HG02885 (cell line): ENCODE measurements around the gene E2F7.

ENCODE experiments used
- ATAC-seq: cut with Tn5 transposase; IDR thresholded peaks from one replicate; pipeline ENCODE4 v1.9.1; 2021; ENCODE audit warnings: mild to moderate bottlenecking; ENCODE audit not compliant: unreplicated experiment, poor library complexity

E2F7 gene

GRCh38 chr12:77070800-77071449 is 5.6 kb upstream of the E2F7 start:
- ATAC-seq, result no peak

GRCh38 chr12:77070382-77070781 is 5.0 kb upstream of the E2F7 start:
- peak; percentile 46 for ATAC-seq

GRCh38 chr12:77064896-77065360 is 441 bp downstream of the E2F7 start:
- ATAC-seq, result peak; percentile 2

GRCh38 chr12:77062846-77063461 is 2.4 kb downstream of the E2F7 start:
- peak; percentile 43 for ATAC-seq

- ATAC-seq, result no peak
These were observed 3.0 kb downstream of the E2F7 start for GRCh38 chr12:77062396-77062795.

- ATAC-seq, result peak; percentile 42
These were observed 4.5 kb downstream of the E2F7 start for GRCh38 chr12:77060883-77061240.

- ATAC-seq, result peak; percentile 69
These were observed 5.1 kb downstream of the E2F7 start for GRCh38 chr12:77060136-77060882.

DNA sequence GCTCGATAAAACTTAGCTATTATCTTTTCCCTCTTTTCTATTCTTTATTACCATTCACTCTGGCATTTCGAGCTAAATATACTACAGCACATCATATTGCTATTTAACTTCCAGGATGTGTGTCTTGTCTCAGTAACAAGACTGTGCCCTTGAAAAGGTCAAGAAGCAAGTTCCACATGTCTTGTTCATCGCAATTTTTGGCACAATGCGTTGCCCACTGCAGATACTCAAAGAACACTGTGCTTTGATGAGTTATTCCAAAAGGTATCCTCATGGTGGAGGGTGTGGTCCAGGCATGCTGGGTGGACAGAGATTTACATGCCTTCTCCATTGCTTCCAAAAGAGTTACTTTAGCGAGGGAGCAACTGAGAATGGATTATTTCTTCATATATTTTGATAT is 6.6 kb downstream of the E2F7 start:
- no peak for ATAC-seq

DNA sequence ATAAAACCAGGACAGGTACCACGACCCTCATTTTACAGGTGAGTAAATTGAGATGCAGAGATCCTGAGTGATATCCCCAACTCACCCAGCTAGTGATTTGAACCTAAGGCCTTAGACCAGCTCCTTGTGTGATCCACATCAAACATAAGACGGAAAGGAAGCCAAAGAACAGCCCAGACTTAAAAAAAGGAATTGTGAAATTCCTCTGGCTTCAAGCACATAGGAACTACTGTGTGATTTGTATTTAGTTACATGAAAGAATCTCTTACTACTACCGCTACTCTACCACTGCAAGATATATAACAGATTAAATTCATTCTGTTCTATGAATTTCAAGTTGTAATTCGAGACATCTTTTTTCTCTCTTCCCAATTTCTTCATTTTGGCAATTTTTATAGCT is 10.5 kb downstream of the E2F7 start:
- no peak for ATAC-seq

DNA sequence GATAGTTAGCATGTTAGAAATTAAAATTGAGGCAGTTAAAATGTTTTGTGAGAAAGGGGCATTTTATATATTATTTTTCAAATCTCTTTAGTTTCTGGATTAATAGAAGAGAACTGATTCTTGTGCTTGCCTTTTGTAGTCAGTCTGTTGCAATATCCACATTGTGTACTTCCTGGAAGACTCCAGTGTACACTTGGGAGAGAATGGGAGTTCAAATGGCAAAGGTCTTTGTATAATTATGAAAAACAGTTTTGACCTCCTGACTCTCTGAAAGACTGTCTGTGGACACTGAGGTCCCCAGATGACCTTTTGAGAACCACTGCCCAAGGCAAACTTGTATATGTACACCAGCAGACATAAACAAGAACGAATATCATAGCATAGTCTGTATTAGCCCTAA is 12.1 kb downstream of the E2F7 start:
- no peak for ATAC-seq

GRCh38 chr12:77049767-77050353 is 15.5 kb downstream of the E2F7 start:
- peak; percentile 99 for ATAC-seq

DNA sequence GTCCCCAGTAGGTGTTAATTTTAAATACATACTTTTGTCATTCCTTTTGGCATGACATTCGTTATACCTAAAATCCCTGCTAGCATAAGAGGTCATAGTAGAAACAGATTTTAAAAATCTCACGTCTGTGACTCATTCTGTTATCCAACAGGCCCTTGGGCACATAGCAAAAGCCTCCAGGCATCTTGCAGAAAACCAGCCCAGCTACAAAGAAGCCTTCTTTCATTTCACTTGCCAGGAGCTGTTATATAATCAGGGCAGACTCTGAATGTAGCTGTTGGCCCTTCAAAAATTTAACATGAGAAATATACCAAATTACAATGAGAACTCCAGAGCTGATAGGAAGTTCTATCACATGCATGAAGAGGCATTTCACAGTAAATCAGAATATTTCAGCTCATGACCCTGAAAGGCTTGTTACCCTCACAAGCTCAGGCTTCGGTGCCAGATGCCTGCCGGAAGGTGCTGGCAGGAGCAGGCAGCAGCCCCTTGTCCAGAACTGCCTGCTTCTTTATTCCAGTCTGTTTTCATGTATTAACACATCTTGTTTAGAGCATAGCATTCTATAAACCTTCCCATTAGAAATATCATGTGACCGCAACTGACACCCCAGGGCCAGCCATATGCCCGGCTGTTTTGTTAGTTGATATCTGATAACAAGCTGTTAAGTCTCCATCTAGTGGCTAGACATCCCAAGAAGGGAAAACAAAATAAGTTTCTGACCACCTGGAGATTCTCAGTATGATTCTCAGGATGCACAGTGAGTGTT is 17.8 kb downstream of the E2F7 start:
- no peak for ATAC-seq

GRCh38 chr12:77046468-77046867 is 18.9 kb downstream of the E2F7 start:
- no peak for ATAC-seq

GRCh38 chr12:77045183-77045582 is 20.2 kb downstream of the E2F7 start:
- no peak for ATAC-seq

- no peak for ATAC-seq
These were observed 20.6 kb downstream of the E2F7 start for GRCh38 chr12:77044721-77045120.

GRCh38 chr12:77042833-77043232 is 22.5 kb downstream of the E2F7 start:
- ATAC-seq, result peak; percentile 75

DNA sequence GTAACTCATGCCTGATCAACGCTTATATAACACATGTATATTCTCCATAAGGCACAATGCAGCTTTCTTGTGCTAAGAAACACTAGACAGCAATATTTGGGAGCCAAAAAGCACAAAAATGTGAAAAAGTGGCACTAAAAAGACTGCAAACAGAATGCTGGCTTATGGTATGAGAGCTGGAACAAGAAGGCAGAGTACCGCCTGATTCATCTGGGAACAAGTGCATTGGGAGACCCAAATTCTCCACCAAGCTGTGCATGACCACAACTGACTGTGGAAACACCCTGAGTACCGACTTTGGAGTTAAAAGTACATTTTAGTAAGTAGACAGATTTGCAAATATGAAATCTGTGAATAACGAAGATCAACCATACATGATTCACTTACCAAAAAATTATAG is 25.1 kb downstream of the E2F7 start:
- ATAC-seq, result no peak

- ATAC-seq, result no peak
These were observed 30.1 kb downstream of the E2F7 start for GRCh38 chr12:77035226-77035625.

GRCh38 chr12:77033658-77034536 is 31.5 kb downstream of the E2F7 start:
- ATAC-seq, result no peak
